ENCODE results near the gene UCN3.
"Not testable (repeated sequence)": the region's sequence is repeated elsewhere in the genome, so short reads cannot be mapped to it uniquely, and the experiment has no call there.

The UCN3 gene

GRCh38 chr10:5369362-5370158, 4.8 kb downstream of the UCN3 start:
- no peak for DNase-seq (ENCODE audit: low read depth)

- no peak for DNase-seq (ENCODE audit: low read depth)
Observed at GRCh38 chr10:5370493-5371352, 6.0 kb downstream of the UCN3 start.

DNA sequence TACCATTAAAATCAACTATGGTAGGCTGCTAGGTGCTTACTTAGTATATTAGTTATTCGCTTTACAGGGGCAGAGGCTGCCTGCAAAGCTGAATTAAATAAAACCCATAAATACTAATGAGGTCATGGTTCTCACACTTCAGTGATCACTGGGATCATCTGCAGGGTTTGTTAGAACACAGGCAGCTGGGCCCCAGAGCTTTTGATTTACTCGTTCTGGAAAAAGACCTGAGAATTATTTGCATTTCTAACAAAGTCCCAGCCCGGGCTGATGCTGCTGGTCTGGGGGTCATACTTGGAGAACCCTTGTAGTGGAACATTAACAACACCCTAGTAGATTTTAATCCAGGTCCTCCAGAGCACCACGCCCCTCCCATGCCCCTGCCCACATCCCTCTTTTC, 8.5 kb downstream of the UCN3 start:
- no peak for DNase-seq (ENCODE audit: low read depth)

DNA sequence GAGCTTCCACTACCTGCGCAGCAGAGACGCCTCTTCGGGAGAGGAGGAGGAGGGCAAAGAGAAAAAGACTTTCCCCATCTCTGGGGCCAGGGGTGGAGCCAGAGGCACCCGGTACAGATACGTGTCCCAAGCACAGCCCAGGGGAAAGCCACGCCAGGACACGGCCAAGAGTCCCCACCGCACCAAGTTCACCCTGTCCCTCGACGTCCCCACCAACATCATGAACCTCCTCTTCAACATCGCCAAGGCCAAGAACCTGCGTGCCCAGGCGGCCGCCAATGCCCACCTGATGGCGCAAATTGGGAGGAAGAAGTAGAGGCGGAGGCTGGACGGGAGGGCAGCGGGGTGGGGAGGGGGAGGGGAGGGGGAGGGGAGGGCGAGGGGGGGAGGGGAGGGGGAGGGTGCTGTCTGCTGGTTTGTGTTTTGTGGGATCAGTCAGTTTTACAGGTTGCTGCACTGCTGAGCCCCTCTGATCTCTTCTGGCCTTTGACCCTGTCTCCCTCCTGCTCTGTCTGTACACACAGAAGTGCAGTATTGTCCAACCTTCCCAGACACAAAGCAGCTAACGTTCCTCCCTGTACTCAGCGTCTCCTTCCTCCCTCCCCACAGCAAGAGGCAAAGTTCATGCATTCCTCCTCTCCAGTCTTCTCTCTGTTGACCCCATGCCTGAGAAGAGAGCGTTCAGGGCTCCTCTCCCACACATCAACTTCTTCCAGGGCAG, 9.3 kb downstream of the UCN3 start:
- DNase-seq (ENCODE audit: low read depth), result no peak

DNA sequence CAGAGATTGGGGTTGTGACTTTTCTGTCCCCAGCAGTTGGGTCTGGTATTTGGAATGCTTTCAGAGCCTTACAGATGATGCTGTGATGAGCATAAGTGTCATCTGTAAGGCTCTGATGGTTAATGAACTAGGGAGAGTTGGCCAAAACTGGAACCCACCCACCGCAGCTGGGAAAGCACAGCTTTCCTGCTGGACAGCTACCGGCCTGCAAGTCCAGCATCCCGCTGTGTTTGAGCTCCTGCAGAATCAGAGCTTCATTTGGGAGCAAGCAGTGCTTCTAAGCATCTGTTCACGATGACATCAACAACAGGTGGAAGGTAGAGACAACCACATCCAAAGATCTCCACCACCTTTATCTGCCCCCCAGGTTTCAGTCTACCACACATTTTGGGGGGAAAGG, 11.7 kb downstream of the UCN3 start:
- DNase-seq (ENCODE audit: low read depth), result no peak

DNA sequence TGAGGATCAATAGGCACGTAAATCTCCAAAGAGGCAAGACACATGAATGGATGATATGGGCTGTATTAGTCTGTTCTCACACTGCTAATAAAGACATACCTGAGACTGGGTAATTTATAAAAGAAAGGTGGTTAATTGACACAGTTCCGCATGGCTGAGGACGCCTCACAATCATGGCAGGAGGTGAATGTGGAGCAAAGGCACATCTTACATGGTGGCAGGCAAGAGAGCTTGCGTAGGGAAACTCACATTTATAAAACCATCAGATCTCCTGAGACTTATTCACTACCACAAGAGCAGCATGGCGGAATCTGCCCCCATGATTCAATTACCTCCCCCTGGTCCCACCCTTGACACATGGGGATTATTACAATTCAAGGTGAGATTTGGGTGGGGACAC, 14.4 kb downstream of the UCN3 start:
- not testable (repeated sequence) for DNase-seq (ENCODE audit: low read depth)

DNA sequence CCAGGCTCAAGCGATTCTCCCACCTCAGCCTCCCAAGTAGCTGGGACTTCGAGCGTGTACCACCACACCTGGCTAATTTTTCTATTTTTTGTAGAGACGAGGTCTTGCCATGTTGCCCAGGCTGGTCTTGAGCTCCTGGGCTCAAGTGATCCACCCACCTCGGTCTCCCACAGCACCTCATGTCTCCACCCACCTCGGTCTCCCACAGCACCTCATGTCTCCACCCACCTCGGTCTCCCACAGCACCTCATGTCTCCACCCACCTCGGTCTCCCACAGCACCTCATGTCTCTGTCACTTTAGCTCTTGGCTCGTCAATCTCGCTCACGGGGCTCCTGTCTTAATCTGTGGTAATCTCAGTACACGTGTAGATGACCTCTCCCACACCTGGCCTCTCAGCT, 15.6 kb downstream of the UCN3 start:
- DNase-seq (ENCODE audit: low read depth), result not testable (repeated sequence)

- DNase-seq (ENCODE audit: low read depth), result no peak
Observed at GRCh38 chr10:5381187-5381586, 16.4 kb downstream of the UCN3 start.

DNA sequence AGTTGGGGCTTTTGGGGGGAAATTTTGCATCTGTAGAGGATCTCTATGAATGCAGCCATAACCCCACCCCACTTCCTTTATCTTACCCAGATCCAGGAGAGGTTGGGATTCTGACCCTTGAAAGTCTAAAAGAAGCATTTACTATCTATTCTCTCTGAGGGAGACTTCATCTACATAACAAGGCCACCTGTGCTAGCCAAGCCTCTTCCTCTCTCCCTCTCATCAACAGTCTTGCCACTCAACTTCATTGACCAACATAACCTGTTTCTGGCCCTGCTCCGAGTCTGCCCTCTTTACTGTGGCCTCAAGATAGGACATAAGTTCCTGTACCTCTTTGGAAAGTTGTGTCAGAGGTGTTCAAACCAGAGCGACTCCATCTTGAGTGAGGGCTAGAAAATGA, 20.5 kb downstream of the UCN3 start:
- DNase-seq (ENCODE audit: low read depth), result no peak

DNA sequence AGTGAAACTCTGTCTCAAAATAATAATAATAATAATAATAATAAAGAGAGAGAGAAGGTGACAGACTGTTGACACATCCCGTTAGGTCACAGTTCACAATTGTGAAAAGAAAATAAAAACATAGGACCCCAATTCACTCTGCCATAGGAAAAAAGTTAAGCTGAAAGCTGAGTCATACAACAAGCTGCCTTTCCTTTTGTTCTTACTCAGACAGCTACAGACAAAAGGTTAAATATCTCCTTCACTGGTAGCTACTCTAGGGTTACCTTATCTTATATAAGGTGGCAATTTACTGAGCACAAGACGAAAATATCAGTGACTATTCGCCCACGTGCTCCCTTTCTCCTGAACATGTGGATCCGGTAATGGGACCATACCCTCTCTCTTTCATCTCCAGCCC, 22.4 kb downstream of the UCN3 start:
- no peak for DNase-seq (ENCODE audit: low read depth)

DNA sequence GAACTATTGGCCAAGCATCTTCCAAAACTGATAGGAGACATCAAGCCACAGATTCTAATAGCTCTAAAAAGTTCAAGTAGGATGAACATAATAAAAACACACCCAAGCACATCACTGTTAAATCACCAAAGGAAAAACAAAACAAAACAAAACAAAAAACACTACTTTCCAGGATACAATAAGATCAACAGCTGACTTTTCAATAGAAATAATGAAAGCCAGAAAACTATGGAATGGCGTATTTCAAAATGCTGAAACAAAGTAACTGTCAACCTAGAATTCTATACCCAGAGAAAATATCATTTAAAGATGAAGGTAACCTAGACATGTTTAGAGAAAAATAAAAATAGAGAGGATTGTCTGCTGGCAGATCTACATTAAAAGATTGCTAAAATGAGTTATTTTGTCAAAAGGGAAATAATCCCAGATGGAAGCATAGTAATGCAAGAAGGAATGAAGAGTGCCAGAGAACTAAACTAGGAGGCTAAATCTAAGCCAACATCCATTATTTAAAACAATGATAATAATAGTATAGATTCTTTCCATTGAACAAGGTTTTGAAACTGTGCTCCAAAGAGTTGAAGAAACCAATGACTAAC, 25.9 kb downstream of the UCN3 start:
- DNase-seq (ENCODE audit: low read depth), result no peak

DNA sequence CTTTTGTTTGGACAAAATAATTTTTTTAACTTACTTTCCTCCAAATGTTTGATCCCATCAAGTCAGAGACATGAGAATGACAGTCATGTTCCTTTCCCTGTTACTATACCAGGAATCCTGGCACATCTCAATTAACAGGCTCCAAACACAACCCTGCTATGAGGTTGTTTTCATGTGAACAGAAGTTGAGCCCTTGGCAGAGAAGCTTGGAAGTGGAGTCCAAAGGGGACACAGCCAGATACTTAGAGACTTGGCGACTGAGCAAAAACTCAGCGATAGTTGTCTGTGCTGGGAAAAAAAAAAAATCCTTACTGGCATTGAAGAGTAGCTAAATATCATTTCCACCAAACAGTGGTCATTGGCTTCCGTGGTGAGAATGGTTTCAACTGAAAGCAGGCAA, 27.0 kb downstream of the UCN3 start:
- DNase-seq (ENCODE audit: low read depth), result no peak

GRCh38 chr10:5393529-5393928, 28.8 kb downstream of the UCN3 start:
- no peak for DNase-seq (ENCODE audit: low read depth)

GRCh38 chr10:5395168-5395567, 30.4 kb downstream of the UCN3 start:
- DNase-seq (ENCODE audit: low read depth), result no peak

GRCh38 chr10:5396556-5397300, 32.0 kb downstream of the UCN3 start:
- no peak for DNase-seq (ENCODE audit: low read depth)

DNA sequence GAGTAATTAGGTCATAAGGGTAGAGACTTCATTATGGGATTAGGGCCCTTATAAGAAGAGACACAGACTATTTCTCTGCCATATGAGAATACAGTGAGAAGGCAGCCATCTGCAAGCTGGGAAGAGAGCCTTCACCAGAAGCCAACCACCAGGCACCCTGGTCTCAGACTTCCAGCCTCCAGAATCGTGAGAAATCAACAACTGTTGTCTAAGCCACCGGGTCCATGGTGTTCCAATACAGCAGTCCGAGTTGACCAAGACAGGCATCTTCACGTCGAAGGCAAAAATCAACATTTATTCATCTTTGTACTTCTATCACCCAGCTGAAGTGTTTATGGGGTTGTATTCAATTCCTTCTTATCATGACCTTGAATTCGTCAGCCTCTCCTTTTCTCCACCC, 34.6 kb downstream of the UCN3 start:
- no peak for DNase-seq (ENCODE audit: low read depth)

DNA sequence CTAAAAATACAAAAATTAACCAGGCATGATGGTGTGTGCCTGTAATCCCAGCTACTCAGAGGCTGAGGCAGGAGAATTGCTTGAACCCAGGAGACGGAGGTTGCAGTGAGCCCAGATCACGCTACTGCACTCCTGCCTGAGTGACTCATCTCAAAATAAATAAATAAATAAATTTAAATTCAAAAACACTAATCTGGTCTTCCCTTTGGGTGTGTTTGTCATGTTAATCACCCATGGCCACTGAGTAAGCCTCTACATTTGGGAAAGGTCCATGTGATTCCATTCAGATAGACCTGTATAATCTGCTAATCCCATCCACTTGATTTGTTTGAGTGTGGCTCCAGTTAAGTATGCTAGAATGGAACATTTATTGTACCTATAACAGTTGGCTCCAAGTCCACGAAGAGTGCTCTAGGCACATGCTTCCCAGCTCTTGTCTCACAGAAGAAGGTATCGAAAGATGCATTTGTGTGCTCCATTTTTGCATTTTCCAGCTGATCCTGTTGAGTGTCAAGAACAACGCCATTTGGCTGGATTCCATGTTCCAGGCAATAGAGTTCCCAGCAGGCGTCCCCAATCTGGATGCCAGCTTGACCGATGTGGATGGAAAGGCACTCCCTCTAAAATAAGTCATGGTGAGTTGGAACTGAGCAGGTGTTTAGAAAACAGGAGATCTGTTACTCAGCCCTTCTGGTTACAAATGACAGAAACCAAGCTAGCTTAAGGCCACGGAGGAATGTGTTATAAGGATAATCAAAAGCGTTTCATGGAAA, 35.9 kb downstream of the UCN3 start:
- no peak for DNase-seq (ENCODE audit: low read depth)

DNA sequence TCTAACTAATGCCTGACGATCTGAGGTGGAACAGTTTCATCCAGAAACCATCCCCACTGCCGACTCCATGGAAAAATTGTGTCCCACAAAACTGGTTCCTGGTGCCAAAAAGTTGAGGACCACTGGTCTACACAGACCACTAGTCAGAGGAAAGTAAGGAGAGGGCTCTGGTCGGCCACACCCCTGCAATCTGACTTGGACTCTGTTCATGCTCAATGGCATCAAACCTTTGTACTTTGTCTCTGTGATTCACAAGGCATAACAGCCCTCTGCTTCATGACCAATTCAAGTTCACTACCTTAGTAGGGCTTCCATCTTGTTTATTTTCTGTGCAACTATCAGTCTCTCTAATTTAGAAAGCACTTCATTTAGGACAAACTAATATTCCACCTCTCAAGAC, 38.0 kb downstream of the UCN3 start:
- DNase-seq (ENCODE audit: low read depth), result no peak

DNA sequence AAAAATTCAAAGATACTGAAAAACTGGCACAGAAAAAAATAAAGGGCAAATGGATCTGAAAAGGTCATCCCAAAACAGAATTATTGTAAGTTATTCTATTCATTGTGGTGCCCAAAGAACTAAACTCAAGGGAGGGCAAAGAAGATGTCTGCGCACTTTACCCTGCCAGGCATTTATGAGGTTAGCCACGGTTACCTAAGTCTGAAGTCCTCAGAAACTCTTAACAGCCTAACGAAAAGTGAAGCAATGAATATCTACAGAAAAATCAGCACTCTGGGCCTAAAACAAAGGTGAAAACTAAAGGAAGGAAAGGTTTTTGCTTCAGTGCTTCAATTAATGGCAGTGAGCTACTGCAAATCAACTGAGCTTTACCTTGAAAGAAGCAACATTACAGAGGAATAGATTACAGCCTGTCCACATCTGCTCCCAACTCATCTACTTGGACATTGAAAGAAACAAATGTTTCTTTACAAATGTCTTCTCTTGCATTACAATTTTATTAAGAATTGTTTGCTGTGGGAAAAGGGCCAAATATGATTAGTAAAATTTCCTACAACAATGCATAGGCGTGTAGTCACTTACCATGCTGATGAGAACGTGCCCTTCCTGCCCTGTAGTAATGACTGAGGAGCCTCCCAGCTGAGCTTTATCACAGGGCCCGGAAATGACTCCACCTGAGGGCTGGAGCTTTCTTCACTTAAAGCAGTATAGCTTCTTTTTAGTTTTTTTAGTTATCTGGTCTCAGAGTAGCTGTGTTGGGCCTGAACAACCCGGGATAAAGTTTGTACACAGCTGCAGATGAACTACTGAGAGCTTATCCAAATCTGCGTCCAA, 39.7 kb downstream of the UCN3 start, which contains the start of gene TUBAL3:
Gene TUBAL3 (minus strand): TSS at position 621 of the 834 bp plus-strand sequence. CDS start 36 bp downstream, at position 585.
- DNase-seq (ENCODE audit: low read depth), result no peak

GRCh38 chr10:5406918-5407317, 42.2 kb downstream of the UCN3 start:
- DNase-seq (ENCODE audit: low read depth), result no peak

All from stimulated activated CD8-positive, alpha-beta memory T cell treated with anti-CD3 and anti-CD28 coated beads, Interleukin-15, amount 100 ng/mL, for 1 hour (primary cell).